K562 (cell line): ENCODE data around the gene GPR153. TPM values are rescaled to one million over a fixed set of nuclear protein-coding genes. Genes with fewer than 3 reads are reported as not detected.
A peak's percentile ranks its signal among the peaks of the same experiment; 100 is the strongest.

Experiments
- ARID1B ChIP-seq: fragments of 450-650 bp; IDR thresholded peaks from 2 replicates; pipeline ENCODE4 v1.6.1; 2016; ENCODE audit warnings: antibody characterized with exemption, mild to moderate bottlenecking, inconsistent platforms
- CBX3 ChIP-seq, 2 experiments: IDR thresholded peaks; 1 replicate in 1 of 2; 2 replicates in 1 of 2; pipeline ENCODE4 v1.6.1; 2012; ENCODE audit warnings: inconsistent platforms in 2 of 2, low read length in 2 of 2, borderline replicate concordance in 1 of 2, control low read depth in 1 of 2
- CXXC5 ChIP-seq: fragments of 250-450 bp; sonication (Bioruptor Pico); IDR thresholded peaks from 2 replicates; pipeline ENCODE4 v1.8.0; 2022; ENCODE audit warnings: inconsistent platforms, mild to moderate bottlenecking, moderate library complexity
- HNRNPL ChIP-seq: fragments of 200-400 bp; formaldehyde crosslinking; IDR thresholded peaks from 2 replicates; pipeline ENCODE4 v1.6.1; 2017; ENCODE audit warnings: low read depth, mild to moderate bottlenecking, low read length
- NR4A1 ChIP-seq, 2 experiments: fragments of 250-450 bp in 1 of 2; fragments of 450-650 bp in 1 of 2; sonication (Bioruptor Pico) in 1 of 2; IDR thresholded peaks; 2 replicates each; pipeline versions ENCODE4 v1.4.0 to v1.6.1; 2016 to 2020; ENCODE audit warnings: mild to moderate bottlenecking in 2 of 2, missing compliant biosample characterization in 1 of 2, missing genetic modification characterization in 1 of 2, moderate library complexity in 1 of 2
- POLR3G ChIP-seq: IDR thresholded peaks from 2 replicates; pipeline ENCODE4 v1.6.1; 2011; ENCODE audit not compliant: insufficient read length, insufficient replicate concordance; ENCODE audit errors: extremely low read depth
- SMAD1 ChIP-seq: fragments of 150-350 bp; IDR thresholded peaks from 2 replicates; pipeline ENCODE4 v1.6.1; 2014; ENCODE audit warnings: low read length, low read depth; ENCODE audit not compliant: partially characterized antibody
- SOX6 ChIP-seq: fragments of 450-650 bp; IDR thresholded peaks from 2 replicates; pipeline ENCODE4 v1.6.1; 2014; ENCODE audit warnings: mild to moderate bottlenecking
- TCF7 ChIP-seq: sonication (generic); IDR thresholded peaks from 2 replicates; pipeline ENCODE4 v1.6.1; 2016; ENCODE audit warnings: antibody characterized with exemption, borderline replicate concordance
- TCF7L2 ChIP-seq: fragments of 150-350 bp; IDR thresholded peaks from 2 replicates; pipeline ENCODE4 v1.6.1; 2016; ENCODE audit warnings: low read depth, mild to moderate bottlenecking, low read length, moderate library complexity
- ZNF282 ChIP-seq: sonication (generic); formaldehyde crosslinking; IDR thresholded peaks from 2 replicates; pipeline ENCODE4 v1.8.1; 2023; ENCODE audit warnings: missing genetic modification reagents
- ZNF431 ChIP-seq: sonication (generic); formaldehyde crosslinking; IDR thresholded peaks from 2 replicates; pipeline ENCODE4 v1.8.0; 2022; ENCODE audit warnings: mild to moderate bottlenecking, missing genetic modification reagents
- ZNF766 ChIP-seq: fragments of 200-800 bp; sonication (Bioruptor generic); conservative IDR thresholded peaks from 2 replicates; pipeline ENCODE4 v1.6.1; 2016; ENCODE audit warnings: missing genetic modification characterization, missing compliant biosample characterization
- polyA plus RNA-seq, 8 experiments: library from polyadenylated mRNA; depleted of rRNA in 4 of 8; stranded (reverse) in 5 of 8; unstranded in 3 of 8; fragments of >200 nt; fragmentation: Nextera tagmentation in 2 of 8; fragmentation: Illumina TruSeq in 1 of 8; extraction: Ambion mirVana in 2 of 8; extraction: Trizol in 1 of 8; gene quantifications; 2 replicates each; pipeline versions ENCODE4 v1.2.1 to v1.2.3, GENCODE V29; 2011 to 2014; ENCODE audit warnings: inconsistent platforms in 1 of 8, missing spikeins in 1 of 8
- total RNA-seq, 7 experiments: library from RNA; depleted of rRNA in 6 of 7; stranded (reverse); fragments of >200 nt in 6 of 7; fragmentation: Illumina TruSeq in 2 of 7; extraction: Trizol in 2 of 7; gene quantifications; 2 replicates each; pipeline versions ENCODE4 v1.2.1 to v1.2.3, GENCODE V29; 2011 to 2021; ENCODE audit warnings: low replicate concordance in 1 of 7
- TF ChIP-seq, protein P1 (sequence below), 3 experiments: fragments of 200-800 bp in 1 of 3; fragments of 250-450 bp in 1 of 3; fragments of 450-650 bp in 1 of 3; sonication (Bioruptor Pico) in 1 of 3; sonication (Bioruptor generic) in 1 of 3; formaldehyde crosslinking in 1 of 3; IDR thresholded peaks; 2 replicates each; pipeline versions ENCODE4 v1.6.1 to v1.8.0; 2016 to 2022; ENCODE audit warnings: mild to moderate bottlenecking in 2 of 3, missing genetic modification characterization in 2 of 3, missing compliant biosample characterization in 1 of 3, moderate library complexity in 1 of 3
- TF ChIP-seq, protein P2 (sequence below), 2 experiments: fragments of 450-650 bp in 1 of 2; IDR thresholded peaks; 2 replicates each; pipeline ENCODE4 v1.6.1; 2011 to 2017; ENCODE audit warnings: low read depth in 2 of 2, antibody characterized with exemption in 1 of 2, borderline replicate concordance in 1 of 2, low read length in 1 of 2, mild to moderate bottlenecking in 1 of 2, mixed read lengths in 1 of 2; ENCODE audit not compliant: control insufficient read depth in 1 of 2
- TF ChIP-seq, protein P3 (sequence below): sonication (generic); formaldehyde crosslinking; IDR thresholded peaks from 2 replicates; pipeline ENCODE4 v1.8.1; 2023; ENCODE audit warnings: mild to moderate bottlenecking, missing genetic modification reagents

GPR153 gene
- total and polyA plus RNA-seq, 9 of the 15 experiments (the other 6 are each of a cell fraction or from before 2014, with no cell fraction given) = 0.01 to 1.5 (median 0.51) TPM

DNA sequence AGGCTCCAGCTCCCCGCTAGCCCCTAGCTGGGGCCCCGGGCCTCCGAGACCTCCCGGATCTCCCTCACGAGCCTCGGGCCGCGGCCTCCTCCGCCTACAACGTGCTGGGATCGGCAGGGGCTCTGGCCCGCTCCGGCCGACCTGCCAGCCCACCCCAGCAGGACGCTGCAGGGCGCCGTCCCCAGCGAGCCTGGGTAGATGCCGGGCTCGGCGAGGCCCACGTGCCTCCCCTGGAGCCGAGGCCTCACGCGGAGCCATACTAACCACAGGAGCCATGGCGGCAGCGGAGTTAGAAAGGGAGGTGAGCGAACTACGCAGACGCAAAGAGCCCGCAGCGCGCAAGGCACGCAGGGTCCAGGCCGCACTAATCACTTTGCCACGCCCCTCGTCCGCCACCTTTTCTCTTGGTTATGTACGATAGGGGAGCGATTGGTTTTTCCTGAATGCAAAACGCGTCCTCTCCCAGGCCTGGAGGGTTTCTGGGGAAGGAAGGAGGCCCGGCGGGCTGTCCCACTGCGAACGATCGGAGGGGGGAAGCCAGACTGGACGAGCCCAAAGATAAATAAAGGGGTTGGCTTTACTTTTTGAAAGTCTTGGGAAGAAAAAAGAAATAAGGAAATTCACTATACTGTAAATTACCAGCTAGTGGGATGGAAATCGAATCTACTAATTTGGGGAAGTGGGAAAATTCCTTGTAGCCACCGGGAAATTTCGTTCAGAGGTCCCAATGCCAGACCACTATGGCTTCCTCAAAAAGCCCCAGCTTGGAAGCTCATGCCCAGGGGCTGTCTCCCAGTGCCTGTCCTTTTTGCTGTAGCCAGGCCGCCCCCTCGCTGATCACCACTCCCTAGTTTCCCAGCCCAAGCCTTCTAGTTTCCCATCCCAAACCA, 61.4 kb downstream of the GPR153 start, which contains the start of gene RPL22 (continued):
- TF ChIP-seq, protein P1, sequence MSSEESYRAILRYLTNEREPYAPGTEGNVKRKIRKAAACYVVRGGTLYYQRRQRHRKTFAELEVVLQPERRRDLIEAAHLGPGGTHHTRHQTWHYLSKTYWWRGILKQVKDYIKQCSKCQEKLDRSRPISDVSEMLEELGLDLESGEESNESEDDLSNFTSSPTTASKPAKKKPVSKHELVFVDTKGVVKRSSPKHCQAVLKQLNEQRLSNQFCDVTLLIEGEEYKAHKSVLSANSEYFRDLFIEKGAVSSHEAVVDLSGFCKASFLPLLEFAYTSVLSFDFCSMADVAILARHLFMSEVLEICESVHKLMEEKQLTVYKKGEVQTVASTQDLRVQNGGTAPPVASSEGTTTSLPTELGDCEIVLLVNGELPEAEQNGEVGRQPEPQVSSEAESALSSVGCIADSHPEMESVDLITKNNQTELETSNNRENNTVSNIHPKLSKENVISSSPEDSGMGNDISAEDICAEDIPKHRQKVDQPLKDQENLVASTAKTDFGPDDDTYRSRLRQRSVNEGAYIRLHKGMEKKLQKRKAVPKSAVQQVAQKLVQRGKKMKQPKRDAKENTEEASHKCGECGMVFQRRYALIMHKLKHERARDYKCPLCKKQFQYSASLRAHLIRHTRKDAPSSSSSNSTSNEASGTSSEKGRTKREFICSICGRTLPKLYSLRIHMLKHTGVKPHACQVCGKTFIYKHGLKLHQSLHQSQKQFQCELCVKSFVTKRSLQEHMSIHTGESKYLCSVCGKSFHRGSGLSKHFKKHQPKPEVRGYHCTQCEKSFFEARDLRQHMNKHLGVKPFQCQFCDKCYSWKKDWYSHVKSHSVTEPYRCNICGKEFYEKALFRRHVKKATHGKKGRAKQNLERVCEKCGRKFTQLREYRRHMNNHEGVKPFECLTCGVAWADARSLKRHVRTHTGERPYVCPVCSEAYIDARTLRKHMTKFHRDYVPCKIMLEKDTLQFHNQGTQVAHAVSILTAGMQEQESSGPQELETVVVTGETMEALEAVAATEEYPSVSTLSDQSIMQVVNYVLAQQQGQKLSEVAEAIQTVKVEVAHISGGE (CRISPR knock-in tag; IDR thresholded peaks at IDR 0.05) = peak in 2 of 3 experiments; percentile 38 to 77; a peak in 3 of 6 replicates
- peak in 1 of 2 experiments; percentile 59; a peak in 1 of 3 replicates for TF ChIP-seq CBX3 (IDR thresholded peaks at IDR 0.05; ENCODE audit: borderline replicate concordance in 1 of 2, low read length in 2 of 2)
- TF ChIP-seq ZNF282 (CRISPR knock-in tag) = no peak
- peak; percentile 85 for TF ChIP-seq NR4A1 (CRISPR knock-in tag; IDR thresholded peaks at IDR 0.05)
- TF ChIP-seq NR4A1 (tag; IDR thresholded peaks at IDR 0.05) = no peak
- TF ChIP-seq ZNF766 (CRISPR knock-in tag) = peak; percentile 91
- no peak for TF ChIP-seq POLR3G
- TF ChIP-seq CXXC5 (CRISPR knock-in tag) = peak; percentile 99
- peak; percentile 52; the same call in 1 of the 2 replicates for TF ChIP-seq TCF7
- peak; percentile 51; the same call in 1 of the 2 replicates for TF ChIP-seq ZNF431 (CRISPR knock-in tag)
- TF ChIP-seq, protein P2, sequence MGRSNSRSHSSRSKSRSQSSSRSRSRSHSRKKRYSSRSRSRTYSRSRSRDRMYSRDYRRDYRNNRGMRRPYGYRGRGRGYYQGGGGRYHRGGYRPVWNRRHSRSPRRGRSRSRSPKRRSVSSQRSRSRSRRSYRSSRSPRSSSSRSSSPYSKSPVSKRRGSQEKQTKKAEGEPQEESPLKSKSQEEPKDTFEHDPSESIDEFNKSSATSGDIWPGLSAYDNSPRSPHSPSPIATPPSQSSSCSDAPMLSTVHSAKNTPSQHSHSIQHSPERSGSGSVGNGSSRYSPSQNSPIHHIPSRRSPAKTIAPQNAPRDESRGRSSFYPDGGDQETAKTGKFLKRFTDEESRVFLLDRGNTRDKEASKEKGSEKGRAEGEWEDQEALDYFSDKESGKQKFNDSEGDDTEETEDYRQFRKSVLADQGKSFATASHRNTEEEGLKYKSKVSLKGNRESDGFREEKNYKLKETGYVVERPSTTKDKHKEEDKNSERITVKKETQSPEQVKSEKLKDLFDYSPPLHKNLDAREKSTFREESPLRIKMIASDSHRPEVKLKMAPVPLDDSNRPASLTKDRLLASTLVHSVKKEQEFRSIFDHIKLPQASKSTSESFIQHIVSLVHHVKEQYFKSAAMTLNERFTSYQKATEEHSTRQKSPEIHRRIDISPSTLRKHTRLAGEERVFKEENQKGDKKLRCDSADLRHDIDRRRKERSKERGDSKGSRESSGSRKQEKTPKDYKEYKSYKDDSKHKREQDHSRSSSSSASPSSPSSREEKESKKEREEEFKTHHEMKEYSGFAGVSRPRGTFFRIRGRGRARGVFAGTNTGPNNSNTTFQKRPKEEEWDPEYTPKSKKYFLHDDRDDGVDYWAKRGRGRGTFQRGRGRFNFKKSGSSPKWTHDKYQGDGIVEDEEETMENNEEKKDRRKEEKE (IDR thresholded peaks at IDR 0.05; ENCODE audit: borderline replicate concordance in 1 of 2, control insufficient read depth in 1 of 2, low read depth in 2 of 2, low read length in 1 of 2) = peak in 1 of 2 experiments; percentile 89; a peak in 2 of 4 replicates
- peak; percentile 73; the same call in 1 of the 2 replicates for TF ChIP-seq HNRNPL
- TF ChIP-seq ARID1B = 0 out of 2 replicates have a peak, but pooled peaks have one; percentile 24
- TF ChIP-seq SOX6 = peak; percentile 51; the same call in 1 of the 2 replicates
- TF ChIP-seq, protein P3, sequence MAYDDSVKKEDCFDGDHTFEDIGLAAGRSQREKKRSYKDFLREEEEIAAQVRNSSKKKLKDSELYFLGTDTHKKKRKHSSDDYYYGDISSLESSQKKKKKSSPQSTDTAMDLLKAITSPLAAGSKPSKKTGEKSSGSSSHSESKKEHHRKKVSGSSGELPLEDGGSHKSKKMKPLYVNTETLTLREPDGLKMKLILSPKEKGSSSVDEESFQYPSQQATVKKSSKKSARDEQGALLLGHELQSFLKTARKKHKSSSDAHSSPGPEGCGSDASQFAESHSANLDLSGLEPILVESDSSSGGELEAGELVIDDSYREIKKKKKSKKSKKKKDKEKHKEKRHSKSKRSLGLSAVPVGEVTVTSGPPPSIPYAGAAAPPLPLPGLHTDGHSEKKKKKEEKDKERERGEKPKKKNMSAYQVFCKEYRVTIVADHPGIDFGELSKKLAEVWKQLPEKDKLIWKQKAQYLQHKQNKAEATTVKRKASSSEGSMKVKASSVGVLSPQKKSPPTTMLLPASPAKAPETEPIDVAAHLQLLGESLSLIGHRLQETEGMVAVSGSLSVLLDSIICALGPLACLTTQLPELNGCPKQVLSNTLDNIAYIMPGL (CRISPR knock-in tag) = peak; percentile 95; the same call in 1 of the 2 replicates
- TF ChIP-seq SMAD1 = peak; percentile 86
- peak; percentile 98 for TF ChIP-seq TCF7L2
